NB4 (cell line): ENCODE data around the gene PPP1R14C.
"Not testable (repeated sequence)": the region's sequence is repeated elsewhere in the genome, so short reads cannot be mapped to it uniquely, and the experiment has no call there.

ENCODE experiments used
- DNase-seq: peaks from one replicate; pipeline ENCODE4 v3.0.0; 2010; ENCODE audit warnings: low read depth
- H3K4me3 ChIP-seq: one replicate; pipeline ENCODE4 v1.5.1; 2011; ENCODE audit warnings: mild to moderate bottlenecking, low read depth, low read length, moderate library complexity
- MYC ChIP-seq: IDR thresholded peaks from 2 replicates; pipeline ENCODE4 v1.6.1; 2011; ENCODE audit warnings: low read depth, low read length
- POLR2A ChIP-seq: IDR thresholded peaks from 2 replicates; pipeline ENCODE4 v1.6.1; 2011; ENCODE audit warnings: mild to moderate bottlenecking; ENCODE audit not compliant: insufficient read length; ENCODE audit errors: extremely low read depth
- TF ChIP-seq, protein P1 (sequence below): IDR thresholded peaks from 2 replicates; pipeline ENCODE4 v1.6.1; 2011; ENCODE audit warnings: low read depth, low read length
- TF ChIP-seq, protein P2 (sequence below): IDR thresholded peaks from one replicate; pipeline ENCODE4 v1.5.1; 2012; ENCODE audit warnings: low read depth, low read length

The PPP1R14C gene

DNA sequence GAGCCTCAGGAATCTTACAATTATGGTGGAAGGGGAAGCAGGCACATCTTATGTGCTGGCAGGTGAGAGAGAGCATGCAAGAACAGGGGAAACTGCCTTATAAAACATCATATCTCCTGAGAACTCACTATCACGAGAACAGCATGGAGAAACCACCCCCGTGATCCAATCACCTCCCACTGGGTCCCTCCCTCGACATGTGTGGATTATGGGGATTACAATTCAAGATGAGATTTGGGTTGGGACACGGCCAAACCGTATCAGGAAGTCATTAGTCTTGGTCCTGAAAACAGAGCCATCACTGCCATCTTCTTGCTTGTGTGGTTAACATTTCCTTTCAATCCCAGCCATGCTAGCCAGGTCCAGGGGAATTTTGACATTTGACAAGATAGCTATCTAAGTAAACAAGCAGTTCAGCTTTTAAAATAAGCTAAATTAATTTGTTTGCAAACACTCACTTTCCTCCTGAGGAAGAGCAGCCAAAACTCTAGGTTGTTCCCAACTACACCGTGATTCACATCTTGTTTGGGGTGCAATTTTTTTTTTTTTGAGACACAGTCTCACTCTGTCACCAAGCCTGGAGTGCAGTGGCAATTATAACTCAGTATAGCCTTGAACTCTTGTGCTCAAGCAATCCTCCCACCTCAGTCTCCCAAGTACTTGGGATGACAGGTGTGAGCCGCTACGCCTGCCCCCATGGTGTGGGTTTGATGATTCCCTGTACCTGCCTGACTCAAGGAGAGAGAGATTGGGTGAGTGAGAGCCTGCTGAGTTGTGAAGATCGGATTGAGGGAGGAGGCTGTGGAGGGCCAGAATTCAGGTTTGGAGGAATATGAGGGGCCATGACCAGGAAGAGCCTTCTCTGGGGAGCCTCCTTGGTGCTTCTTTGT, 13.0 kb upstream of the PPP1R14C start:
- no peak for DNase-seq
- TF ChIP-seq POLR2A (no peak), MYC (no peak)
- TF ChIP-seq, protein P1, sequence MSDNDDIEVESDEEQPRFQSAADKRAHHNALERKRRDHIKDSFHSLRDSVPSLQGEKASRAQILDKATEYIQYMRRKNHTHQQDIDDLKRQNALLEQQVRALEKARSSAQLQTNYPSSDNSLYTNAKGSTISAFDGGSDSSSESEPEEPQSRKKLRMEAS = no peak
- TF ChIP-seq, protein P2, sequence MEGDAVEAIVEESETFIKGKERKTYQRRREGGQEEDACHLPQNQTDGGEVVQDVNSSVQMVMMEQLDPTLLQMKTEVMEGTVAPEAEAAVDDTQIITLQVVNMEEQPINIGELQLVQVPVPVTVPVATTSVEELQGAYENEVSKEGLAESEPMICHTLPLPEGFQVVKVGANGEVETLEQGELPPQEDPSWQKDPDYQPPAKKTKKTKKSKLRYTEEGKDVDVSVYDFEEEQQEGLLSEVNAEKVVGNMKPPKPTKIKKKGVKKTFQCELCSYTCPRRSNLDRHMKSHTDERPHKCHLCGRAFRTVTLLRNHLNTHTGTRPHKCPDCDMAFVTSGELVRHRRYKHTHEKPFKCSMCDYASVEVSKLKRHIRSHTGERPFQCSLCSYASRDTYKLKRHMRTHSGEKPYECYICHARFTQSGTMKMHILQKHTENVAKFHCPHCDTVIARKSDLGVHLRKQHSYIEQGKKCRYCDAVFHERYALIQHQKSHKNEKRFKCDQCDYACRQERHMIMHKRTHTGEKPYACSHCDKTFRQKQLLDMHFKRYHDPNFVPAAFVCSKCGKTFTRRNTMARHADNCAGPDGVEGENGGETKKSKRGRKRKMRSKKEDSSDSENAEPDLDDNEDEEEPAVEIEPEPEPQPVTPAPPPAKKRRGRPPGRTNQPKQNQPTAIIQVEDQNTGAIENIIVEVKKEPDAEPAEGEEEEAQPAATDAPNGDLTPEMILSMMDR = no peak
- no peak overlapping the region for H3K4me3 ChIP-seq

DNA sequence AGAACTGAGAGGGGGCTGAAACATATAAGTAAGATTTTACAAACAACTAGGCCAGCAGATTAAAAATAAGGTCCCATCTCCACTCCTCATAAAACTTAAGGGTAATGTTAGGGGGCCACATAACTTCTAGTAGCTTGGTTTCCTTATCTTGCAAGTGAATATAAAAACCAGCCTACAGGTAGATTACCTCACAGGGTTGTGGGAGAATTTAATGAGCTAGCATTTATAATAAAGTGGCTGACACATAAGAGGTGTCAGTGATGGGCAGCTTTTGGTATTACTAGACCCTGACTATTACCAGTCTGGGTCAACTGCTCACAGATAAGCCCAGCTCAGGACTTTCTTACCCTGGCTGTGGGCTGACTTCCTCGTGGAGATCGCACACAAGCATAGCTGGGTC, 9.2 kb upstream of the PPP1R14C start:
- H3K4me3 ChIP-seq = no peak overlapping the region
- TF ChIP-seq, protein P1 = no peak
- TF ChIP-seq MYC (no peak), POLR2A (no peak)
- TF ChIP-seq, protein P2 = no peak
- no peak for DNase-seq

DNA sequence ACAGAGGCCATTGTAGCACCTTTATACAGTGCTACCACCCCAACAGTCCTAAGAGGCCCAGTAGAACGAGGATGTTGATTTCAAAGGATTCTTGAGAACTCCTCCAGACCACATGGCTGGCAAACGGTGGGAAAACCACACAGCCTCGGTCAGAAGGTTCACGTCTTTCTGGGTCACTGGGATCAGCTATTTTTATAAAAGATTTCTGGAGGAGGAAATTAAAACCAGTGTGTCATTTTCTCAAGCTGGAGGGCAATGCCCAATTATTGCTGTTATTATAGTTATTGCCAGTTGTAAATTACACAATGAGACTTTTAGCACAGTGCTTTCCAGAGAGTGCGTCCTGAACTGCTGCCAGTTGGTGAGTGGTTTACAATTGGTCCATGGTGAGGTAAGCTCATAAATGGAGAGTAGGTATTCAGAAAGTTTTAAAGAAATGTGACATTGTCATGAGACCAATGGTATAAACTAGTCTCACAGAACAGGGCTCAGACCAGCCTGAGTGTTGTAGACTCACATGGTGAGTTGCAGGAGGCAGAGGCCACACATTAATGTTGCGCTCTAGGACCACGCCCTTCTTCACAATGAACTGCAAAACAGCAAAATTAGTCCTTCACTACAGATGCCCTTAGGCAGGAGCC, 8.4 kb upstream of the PPP1R14C start:
- DNase-seq = no peak
- no peak overlapping the region for H3K4me3 ChIP-seq
- no peak for TF ChIP-seq POLR2A

DNA sequence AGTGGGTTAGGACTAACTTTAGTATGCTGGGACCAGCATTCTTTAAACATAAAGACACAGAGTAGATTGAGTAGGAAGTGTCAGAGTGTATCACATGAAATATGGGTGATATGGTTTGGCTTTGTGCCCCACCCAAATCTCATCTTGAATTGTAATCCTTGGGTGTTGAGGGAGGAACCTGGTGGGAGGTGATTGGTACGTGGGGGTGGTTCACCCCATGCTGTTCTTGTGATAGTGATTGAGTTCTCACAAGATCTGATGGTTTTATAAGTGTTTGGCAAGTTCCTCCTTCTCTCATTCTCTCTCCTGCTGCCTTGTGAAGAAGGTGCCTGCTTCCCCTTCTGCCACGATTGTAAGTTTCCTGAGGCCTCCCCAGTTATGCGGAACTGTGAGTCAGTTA, 5.1 kb upstream of the PPP1R14C start:
- not testable (repeated sequence) for DNase-seq, H3K4me3 ChIP-seq

DNA sequence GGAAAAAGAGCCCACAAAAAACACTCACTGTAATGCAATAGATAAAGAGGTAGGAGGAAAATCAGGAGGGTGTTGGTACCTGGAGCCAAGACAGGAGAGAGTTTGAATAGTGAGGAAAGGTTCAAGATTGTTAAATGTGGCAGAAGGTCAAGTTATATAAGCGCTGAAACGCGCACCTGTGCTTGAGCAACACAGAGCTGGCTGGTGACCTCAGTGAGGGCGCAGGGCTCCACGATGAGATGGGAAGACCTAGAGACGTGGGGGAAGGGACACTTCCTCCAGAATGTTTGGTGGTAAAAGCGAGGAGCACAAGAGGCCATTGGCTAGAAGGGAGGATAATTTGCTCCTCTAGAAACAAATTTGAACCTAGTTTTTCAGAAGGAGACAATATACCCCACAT, 4.2 kb upstream of the PPP1R14C start:
- H3K4me3 ChIP-seq = no peak overlapping the region
- TF ChIP-seq MYC = no peak
- TF ChIP-seq, protein P1 = no peak
- DNase-seq = no peak

DNA sequence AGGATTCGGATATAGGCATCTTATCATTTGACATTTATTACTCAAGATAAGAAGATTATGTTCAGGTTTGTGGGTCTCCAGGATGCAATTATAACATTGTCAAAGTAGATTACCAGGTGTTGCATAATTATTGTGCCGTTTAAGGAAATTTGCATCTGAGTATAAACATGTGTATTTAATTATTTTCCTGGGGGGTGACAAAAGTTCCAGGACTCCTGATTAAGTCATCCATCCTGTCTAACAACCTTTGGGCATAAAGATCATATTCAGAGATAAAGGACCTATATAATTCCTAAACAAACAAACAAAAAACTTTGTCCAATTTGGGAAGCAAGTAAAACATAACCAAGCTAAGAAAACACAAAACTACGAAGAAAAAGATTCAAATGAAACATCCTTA, 3.3 kb upstream of the PPP1R14C start:
- no peak overlapping the region for H3K4me3 ChIP-seq
- TF ChIP-seq, protein P2 = no peak
- TF ChIP-seq, protein P1 = no peak
- TF ChIP-seq MYC (no peak), POLR2A (no peak)
- no peak for DNase-seq

DNA sequence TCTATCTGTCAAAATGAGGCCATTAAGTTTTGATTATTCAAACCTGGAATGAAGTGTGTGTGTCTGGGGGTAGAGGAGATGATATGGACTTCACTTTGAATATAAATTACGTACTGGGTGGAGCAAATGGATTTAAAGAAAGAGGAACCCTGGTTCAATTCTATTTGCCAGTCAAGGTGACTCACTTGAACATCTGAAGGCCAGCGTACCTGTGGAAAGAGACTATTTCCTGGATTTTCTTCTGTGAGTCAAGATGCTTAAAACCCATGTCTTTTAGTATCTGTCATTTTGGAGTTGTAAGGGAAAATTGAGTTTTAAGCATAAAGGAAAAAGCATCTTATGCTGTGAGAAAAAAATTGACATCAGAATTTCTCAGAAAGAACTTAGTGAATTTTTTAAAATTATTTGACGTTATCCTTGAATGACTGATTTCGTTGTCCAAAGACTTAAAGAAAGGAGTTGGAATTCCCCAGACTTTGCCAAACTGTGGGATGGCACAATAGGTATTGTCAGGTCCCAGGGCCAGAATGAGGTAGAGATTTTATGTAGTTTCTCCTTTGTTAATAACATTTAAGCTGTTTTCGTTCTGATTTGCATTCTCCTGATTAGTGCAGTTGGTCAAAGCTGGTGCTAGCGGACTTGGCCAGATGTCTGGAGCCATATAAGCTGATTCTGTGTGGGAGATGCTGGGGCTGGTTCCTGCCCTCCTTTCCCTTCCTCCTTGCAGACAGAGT, 2.4 kb upstream of the PPP1R14C start:
- no peak overlapping the region for H3K4me3 ChIP-seq
- DNase-seq = no peak

More for the DNA sequence above, 2.4 kb upstream of the PPP1R14C start:
- TF ChIP-seq, protein P1 = no peak
